DOHH2 (cell line): ENCODE measurements around the gene RAD1.

Experiments used
- EZH2phosphoT487 ChIP-seq: fragments of 200-600 bp; sonication (generic); IDR thresholded peaks from 2 replicates; pipeline ENCODE4 v1.6.1; 2017; ENCODE audit warnings: borderline replicate concordance, mild to moderate bottlenecking, antibody characterized with exemption, low read length, moderate library complexity, mixed read lengths
- TF ChIP-seq, protein P1 (sequence below): fragments of 200-600 bp; sonication (generic); IDR thresholded peaks from one replicate; pipeline ENCODE4 v1.5.1; 2014; ENCODE audit warnings: antibody characterized with exemption, mild to moderate bottlenecking, low read depth, low read length; ENCODE audit not compliant: poor library complexity, severe bottlenecking

DNA sequence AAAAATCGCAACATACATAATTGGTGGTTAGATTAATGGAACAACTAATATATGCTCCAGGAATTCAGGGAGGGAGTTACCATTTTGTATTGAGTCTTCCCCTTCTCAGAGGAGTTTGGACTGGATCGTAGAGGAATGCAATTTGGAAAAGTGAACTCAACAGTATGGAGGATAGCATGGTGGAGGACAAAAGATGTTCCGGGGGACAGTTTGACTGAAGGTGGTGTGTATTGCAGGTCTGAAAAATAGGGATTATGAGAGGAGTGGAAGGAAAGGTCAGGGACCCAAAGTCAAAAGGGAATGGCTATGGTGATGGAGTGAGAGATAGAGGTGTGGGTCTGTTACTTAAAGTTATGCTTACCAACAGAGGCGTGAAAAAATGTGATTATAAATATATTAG, 15.6 kb upstream of the RAD1 start:
- TF ChIP-seq, protein P1, sequence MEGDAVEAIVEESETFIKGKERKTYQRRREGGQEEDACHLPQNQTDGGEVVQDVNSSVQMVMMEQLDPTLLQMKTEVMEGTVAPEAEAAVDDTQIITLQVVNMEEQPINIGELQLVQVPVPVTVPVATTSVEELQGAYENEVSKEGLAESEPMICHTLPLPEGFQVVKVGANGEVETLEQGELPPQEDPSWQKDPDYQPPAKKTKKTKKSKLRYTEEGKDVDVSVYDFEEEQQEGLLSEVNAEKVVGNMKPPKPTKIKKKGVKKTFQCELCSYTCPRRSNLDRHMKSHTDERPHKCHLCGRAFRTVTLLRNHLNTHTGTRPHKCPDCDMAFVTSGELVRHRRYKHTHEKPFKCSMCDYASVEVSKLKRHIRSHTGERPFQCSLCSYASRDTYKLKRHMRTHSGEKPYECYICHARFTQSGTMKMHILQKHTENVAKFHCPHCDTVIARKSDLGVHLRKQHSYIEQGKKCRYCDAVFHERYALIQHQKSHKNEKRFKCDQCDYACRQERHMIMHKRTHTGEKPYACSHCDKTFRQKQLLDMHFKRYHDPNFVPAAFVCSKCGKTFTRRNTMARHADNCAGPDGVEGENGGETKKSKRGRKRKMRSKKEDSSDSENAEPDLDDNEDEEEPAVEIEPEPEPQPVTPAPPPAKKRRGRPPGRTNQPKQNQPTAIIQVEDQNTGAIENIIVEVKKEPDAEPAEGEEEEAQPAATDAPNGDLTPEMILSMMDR = no peak
- TF ChIP-seq EZH2phosphoT487 = no peak
